ENCODE data around the gene HIPK1. TPM values are rescaled to one million over a fixed set of nuclear protein-coding genes. Genes with fewer than 3 reads are reported as not detected.

HIPK1 gene
- total and polyA plus RNA-seq, 10 of the 15 experiments (the other 5 are each of a cell fraction or from before 2014, with no cell fraction given): 4.2 to 33.9 (median 11.4) TPM

DNA sequence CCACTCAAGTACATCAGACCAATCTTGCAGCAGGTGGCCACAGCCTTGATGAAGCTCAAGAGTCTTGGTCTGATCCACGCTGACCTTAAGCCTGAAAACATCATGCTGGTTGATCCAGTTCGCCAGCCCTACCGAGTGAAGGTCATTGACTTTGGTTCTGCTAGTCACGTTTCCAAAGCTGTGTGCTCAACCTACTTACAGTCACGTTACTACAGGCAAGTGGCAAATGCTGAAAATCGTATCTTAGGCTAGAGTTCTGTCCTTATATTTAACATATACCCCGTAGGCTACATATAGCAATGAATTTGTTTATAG lies 12.1 kb downstream of the HIPK1 start (continued):
- TF ChIP-seq EP300 (IDR thresholded peaks at IDR 0.05; ENCODE audit: borderline replicate concordance in 1 of 2, control insufficient read depth in 1 of 2, low read depth in 2 of 2, low read length in 2 of 2) (no peak), PML (IDR thresholded peaks at IDR 0.05; ENCODE audit: low read length) (no peak), ASH2L (IDR thresholded peaks at IDR 0.05; ENCODE audit: borderline replicate concordance, low read depth) (no peak)
- TF ChIP-seq, protein P1, sequence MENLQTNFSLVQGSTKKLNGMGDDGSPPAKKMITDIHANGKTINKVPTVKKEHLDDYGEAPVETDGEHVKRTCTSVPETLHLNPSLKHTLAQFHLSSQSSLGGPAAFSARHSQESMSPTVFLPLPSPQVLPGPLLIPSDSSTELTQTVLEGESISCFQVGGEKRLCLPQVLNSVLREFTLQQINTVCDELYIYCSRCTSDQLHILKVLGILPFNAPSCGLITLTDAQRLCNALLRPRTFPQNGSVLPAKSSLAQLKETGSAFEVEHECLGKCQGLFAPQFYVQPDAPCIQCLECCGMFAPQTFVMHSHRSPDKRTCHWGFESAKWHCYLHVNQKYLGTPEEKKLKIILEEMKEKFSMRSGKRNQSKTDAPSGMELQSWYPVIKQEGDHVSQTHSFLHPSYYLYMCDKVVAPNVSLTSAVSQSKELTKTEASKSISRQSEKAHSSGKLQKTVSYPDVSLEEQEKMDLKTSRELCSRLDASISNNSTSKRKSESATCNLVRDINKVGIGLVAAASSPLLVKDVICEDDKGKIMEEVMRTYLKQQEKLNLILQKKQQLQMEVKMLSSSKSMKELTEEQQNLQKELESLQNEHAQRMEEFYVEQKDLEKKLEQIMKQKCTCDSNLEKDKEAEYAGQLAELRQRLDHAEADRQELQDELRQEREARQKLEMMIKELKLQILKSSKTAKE (IDR thresholded peaks at IDR 0.05; ENCODE audit: low read depth, poor library complexity, severe bottlenecking): no peak

DNA sequence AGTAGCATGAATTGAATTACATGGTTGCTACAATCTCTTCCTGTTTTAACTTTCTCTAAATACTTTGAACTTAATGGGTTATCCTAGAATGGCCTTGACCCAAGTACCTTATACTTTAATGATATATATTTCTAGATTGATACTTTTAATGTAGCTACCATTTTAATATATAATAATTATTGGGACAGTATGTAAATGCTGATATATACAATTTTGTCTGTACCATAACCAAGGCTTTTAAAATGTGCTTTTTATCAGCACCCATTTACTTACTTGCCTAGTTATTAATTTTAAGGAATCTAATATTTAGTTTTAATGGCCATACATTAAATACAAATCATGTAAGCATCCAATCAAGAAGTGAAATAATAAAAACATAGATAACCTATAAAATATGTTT lies 13.4 kb downstream of the HIPK1 start:
- Histone ChIP-seq H3K9ac (ENCODE audit: control insufficient read depth, insufficient read depth, low read length) (no peak overlapping the region), H3K4me1 (ENCODE audit: control insufficient read depth, insufficient read depth, low read length) (peaks cover 35% of the 10 kb centered on the region), H3K79me2 (ENCODE audit: control insufficient read depth, insufficient read depth, low read length) (peaks cover 59% of the 10 kb centered on the region), H3K27me3 (replicated peaks in 1 of 2; ENCODE audit: control insufficient read depth in 2 of 2, insufficient read depth in 2 of 2, low read length in 1 of 2) (no peaks in the 10 kb centered on the region), H3K4me2 (ENCODE audit: control insufficient read depth, insufficient read depth) (no peak overlapping the region), H3K27ac (ENCODE audit: control insufficient read depth, insufficient read depth) (no peak overlapping the region), H3K36me3 (ENCODE audit: control insufficient read depth in 2 of 2, insufficient read depth in 2 of 2, low read length in 1 of 2) (peaks cover 6 to 8% of the 10 kb centered on the region in 2 experiments; a peak in 3 of 4 replicates), H2AFZ (ENCODE audit: control insufficient read depth, low read depth, low read length) (no peak overlapping the region), H4K20me1 (ENCODE audit: control insufficient read depth, insufficient read depth) (no peaks in the 10 kb centered on the region), H3K4me3 (no peak overlapping the region), H3K9me3 (replicated peaks; ENCODE audit: control insufficient read depth, insufficient read depth, low read length) (peaks cover 7% of the 10 kb centered on the region)
- DNase-seq (ENCODE audit: low read depth, low spot score) (no peak), ATAC-seq (no peak), FAIRE-seq (no peak)
- intact Hi-C loops (cut with micrococcal nuclease; ENCODE audit: unreplicated experiment): loop anchor here (5.0 kb wide), 1 partner anchor 85 kb away; no protein-coding TSS in a partner anchor
- no TSS peak for BruUV-seq (replicated peaks)
- ChIA-PET POLR2A (interaction anchor here (1.2 kb wide), 2 partner anchors 9 to 153 kb away, joined by 3 to 4 read pairs; no protein-coding TSS in a partner anchor), SMC1A (ENCODE audit: uncharacterized antibody, unreplicated experiment) (interaction anchor here (0.6 to 1.3 kb wide), 2 partner anchors 9 to 12 kb away, joined by 3 to 6 read pairs; no protein-coding TSS in a partner anchor), CTCF (interaction anchor here (5.3 kb wide), 1 partner anchor 12 kb away, joined by 36 read pairs; the partner anchor contains the start of gene HIPK1), RAD21 (ENCODE audit: unreplicated experiment) (interaction anchor here (4.8 kb wide), 1 partner anchor 12 kb away, joined by 33 read pairs; the partner anchor contains the start of gene HIPK1)
- in situ Hi-C loops (cut with MboI): no loop called here
- TF ChIP-seq, protein P2, sequence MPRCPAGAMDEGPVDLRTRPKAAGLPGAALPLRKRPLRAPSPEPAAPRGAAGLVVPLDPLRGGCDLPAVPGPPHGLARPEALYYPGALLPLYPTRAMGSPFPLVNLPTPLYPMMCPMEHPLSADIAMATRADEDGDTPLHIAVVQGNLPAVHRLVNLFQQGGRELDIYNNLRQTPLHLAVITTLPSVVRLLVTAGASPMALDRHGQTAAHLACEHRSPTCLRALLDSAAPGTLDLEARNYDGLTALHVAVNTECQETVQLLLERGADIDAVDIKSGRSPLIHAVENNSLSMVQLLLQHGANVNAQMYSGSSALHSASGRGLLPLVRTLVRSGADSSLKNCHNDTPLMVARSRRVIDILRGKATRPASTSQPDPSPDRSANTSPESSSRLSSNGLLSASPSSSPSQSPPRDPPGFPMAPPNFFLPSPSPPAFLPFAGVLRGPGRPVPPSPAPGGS (IDR thresholded peaks at IDR 0.05; ENCODE audit: borderline replicate concordance, insufficient read depth, low read depth, low read length, poor library complexity, severe bottlenecking): no peak
- TF ChIP-seq BHLHE40 (IDR thresholded peaks at IDR 0.05; ENCODE audit: borderline replicate concordance in 1 of 2, low read depth in 2 of 2, low read length in 1 of 2) (no peak), WRNIP1 (IDR thresholded peaks at IDR 0.05; ENCODE audit: borderline replicate concordance, low read depth, low read length) (no peak), STAT3 (IDR thresholded peaks at IDR 0.05; ENCODE audit: low read depth, low read length) (no peak)

Measured in GM12878 (cell line).